HG02885 (cell line): ENCODE data around the gene EXOC4.

Source experiments
- ATAC-seq: cut with Tn5 transposase; IDR thresholded peaks from one replicate; pipeline ENCODE4 v1.9.1; 2021; ENCODE audit warnings: mild to moderate bottlenecking; ENCODE audit not compliant: unreplicated experiment, poor library complexity

EXOC4 gene

GRCh38 chr7:133683182-133683454 lies 430.2 kb downstream of the EXOC4 start:
- ATAC-seq = no peak

- no peak for ATAC-seq
These were observed 435.8 kb downstream of the EXOC4 start for GRCh38 chr7:133688483-133689239.

- no peak for ATAC-seq
These were observed 437.9 kb downstream of the EXOC4 start for GRCh38 chr7:133690740-133691139.

DNA sequence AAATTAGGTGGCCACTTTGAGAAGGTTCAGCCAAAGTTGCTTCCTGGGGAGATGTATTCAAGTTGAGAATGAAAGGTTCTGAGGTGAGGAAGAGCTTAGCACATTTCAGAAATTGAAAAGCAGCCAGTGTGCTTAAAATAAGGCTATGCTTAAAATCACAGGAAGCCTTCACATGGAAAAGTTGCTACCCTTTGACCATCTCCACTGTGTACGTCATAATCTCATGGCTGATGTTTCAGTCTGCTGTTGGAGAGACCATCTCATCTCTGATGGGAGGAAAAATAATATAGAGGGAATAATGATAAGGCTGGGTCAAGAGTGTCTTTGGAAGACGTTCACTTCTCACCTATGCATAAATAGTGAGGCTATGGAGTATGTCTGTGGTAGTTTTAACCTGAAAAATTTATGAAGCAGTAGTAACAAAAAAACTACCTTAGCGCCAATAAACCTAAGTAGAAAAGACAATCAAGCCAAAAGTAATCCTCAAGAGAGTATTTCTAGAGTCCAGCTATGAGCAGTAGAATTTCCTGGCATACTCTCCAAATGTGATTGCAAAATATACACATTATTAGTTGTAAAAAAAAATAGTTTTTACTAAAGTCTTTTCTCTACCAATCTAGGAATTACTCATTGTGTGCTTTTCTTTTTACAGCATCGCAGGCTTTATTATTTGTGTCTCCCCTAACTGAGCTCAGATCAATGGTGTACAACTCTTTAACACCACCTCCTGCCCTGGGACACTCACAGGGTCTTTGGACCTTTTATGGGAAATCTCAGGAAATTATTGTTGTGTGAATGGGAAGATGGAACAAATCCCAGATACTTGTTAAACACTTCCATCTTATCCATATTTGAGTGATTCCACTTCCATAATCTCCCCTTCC lies 439.1 kb downstream of the EXOC4 start:
- ATAC-seq = no peak

DNA sequence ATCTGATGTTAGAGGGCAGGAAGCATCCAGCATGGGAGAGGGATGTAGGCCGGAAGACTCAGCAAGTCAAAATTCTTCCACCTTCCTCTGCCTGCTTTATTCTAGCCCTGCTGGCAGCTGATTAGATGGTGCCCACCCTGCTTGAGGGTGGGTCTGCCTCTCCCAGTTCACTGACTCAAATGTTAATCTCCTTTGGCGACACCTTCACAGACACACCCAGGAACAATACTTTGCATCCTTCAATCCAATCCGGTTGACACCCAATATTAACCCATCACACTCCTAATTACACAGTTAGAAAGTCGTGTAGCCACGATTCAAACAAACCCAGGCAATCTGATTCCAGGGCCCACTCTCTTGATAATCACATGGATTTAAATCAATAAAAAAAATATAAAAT lies 440.4 kb downstream of the EXOC4 start:
- no peak for ATAC-seq

GRCh38 chr7:133696056-133696455 lies 443.2 kb downstream of the EXOC4 start:
- ATAC-seq = no peak

- no peak for ATAC-seq
These were observed 444.7 kb downstream of the EXOC4 start for GRCh38 chr7:133697585-133697984.

- ATAC-seq = no peak
These were observed 445.2 kb downstream of the EXOC4 start for GRCh38 chr7:133698127-133698526.

- ATAC-seq = no peak
These were observed 446.5 kb downstream of the EXOC4 start for GRCh38 chr7:133699386-133699785.

- ATAC-seq = no peak
These were observed 449.2 kb downstream of the EXOC4 start for GRCh38 chr7:133702078-133702477.

DNA sequence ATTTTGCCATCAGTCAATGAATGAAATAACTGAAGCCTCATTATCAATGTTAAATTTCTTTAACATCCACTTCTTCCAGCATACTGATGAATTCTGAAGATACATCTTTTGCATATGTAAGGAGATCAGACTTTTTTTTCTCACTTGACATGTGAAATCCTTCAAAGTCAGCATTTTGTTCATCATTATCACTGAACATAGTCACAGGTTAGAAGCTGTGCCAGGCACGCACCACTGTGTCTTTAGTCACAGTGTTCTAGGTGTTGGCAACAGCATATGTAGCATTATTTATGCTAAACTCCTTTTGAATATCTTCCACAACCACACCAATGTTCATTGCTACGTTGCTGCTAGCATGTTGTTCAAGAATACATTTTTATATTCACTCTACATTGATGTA lies 450.1 kb downstream of the EXOC4 start:
- no peak for ATAC-seq

GRCh38 chr7:133703547-133703946 lies 450.7 kb downstream of the EXOC4 start:
- no peak for ATAC-seq

DNA sequence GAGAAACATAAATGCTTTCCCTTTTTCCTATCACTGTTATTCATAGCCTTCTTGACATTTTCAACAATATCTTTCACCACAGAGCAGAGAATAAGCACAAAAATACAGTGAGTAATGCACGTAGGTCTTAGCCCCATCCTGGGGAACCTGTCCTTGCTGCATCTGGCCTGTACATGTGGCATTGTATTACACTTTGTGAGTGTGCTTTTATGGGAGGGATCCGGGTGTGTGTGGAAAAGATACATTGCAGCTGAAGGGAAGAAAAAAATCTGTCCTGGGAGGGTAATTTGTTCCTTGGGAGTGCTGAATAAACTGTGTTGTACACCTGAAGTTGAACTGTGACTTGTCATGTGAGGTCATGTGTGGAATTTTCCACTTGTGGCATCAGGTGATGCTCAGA lies 451.6 kb downstream of the EXOC4 start:
- ATAC-seq = no peak

DNA sequence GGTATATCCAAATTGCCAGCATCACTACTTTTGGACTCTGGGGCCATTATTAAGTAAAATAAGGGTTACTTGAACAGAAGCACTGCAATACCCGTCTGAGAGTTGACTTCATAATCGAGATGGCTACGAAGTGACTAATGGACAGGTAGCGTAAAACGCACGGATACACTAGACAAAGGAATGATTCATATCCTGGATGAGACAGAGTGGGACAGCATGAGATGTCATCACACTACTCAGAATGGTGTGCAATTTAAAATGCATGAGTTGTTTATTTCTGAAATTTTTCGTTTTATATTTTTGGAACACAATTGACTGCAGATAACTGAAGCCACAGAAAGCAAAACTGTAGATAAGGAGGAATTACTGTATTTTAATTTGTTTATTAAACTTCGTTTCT lies 452.7 kb downstream of the EXOC4 start:
- ATAC-seq = no peak

- ATAC-seq = no peak
These were observed 453.1 kb downstream of the EXOC4 start for GRCh38 chr7:133706016-133706415.

- no peak for ATAC-seq
These were observed 456.4 kb downstream of the EXOC4 start for GRCh38 chr7:133709036-133709880.

DNA sequence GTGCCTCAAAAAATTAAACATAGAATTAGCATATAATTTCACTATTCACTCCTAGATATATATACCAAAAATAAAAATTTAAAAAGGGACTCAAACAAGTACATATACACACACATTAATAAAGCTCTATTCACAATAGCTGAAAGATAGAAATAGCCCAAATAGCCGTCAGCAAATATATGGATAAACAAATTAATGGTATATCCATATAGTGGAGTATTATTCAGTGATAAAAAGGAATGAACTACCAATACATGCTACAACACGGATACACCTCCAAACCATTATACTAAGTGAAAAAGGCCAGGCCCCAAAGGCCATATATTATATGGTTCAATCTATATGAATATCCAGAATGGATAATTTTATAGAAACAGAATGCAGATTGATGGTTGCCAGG lies 459.7 kb downstream of the EXOC4 start:
- ATAC-seq = no peak

DNA sequence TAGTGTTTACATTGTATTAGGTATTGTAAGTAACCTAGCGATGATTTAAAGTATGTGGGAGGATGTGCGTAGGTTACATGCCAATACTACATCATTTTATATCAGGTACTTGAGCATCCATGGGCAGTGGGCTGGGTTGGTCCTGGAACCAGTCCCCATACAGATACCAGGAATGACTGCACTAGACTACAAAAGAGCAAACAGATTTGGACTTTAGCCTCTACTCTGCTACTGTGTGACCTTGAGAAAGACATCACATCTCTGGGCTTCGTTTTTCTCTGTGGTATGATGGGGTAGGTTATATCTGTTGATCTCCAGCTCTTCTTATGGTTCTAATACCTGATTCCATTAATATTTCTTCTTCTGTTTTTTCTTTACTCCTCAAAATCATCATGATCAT lies 461.8 kb downstream of the EXOC4 start:
- ATAC-seq = no peak

GRCh38 chr7:133718131-133718530 lies 465.3 kb downstream of the EXOC4 start:
- no peak for ATAC-seq

DNA sequence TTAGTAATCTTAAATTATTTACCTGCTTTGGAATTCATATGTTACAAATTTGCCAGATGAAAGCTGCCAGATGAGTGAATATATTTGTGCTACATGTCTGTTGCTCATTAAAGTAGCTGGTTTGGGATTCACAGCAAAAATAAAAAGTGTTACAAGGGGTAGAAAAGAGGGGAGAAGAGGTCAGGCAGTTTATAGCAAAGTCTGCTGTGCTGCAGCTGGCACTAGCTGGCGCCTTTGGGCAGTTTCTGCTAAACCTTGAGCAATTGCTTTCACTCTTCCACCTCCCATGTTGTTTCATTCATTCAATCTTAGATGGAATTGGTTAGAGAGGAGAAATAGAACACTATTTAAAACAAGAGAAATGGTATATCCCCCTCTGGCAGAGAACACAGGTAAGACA lies 470.2 kb downstream of the EXOC4 start:
- ATAC-seq = no peak

GRCh38 chr7:133724148-133724547 lies 471.3 kb downstream of the EXOC4 start:
- ATAC-seq = no peak
